Pancreas (tissue), 10 donors: ENCODE data around the gene SVOP. TPM values are rescaled to one million over a fixed set of nuclear protein-coding genes. Genes with fewer than 3 reads are reported as not detected.

Source experiments
- ATAC-seq, 4 donors: fragments of 200-7000 bp; cut with Tn5 transposase; one replicate each; pipeline versions ENCODE4 v1.8.0 to v1.9.1; 2020; ENCODE audit warnings: mild to moderate bottlenecking in 4 of 4, moderate library complexity in 4 of 4
- DNase-seq, 6 donors: peaks; one replicate each; pipeline ENCODE4 v3.0.0-alpha.2; 2020
- FAIRE-seq: peaks from 2 replicates; lab custom pipeline; 2012; peaks lifted over from hg19 to GRCh38; lab: Jason Lieb, UNC
- H3K27ac ChIP-seq, 4 donors: fragments of 200-600 bp; sonication (generic); 1 replicate in 3 of 4; 2 replicates in 1 of 4; pipeline versions ENCODE4 v1.5.0 to v1.8.0; 2020
- H3K27me3 ChIP-seq, 4 donors: fragments of 200-600 bp; one replicate each; pipeline ENCODE4 v1.8.0; 2021
- H3K36me3 ChIP-seq, 3 donors: fragments of 200-600 bp; sonication (generic) in 1 of 3; one replicate each; pipeline versions ENCODE4 v1.5.0 to v1.8.0; 2020 to 2021
- H3K4me1 ChIP-seq, 3 donors: fragments of 200-600 bp; one replicate each; pipeline ENCODE4 v1.8.0; 2021
- H3K4me3 ChIP-seq, 4 donors: fragments of 200-600 bp; sonication (generic) in 2 of 4; one replicate each; pipeline versions ENCODE4 v1.5.0 to v1.8.0; 2020 to 2021
- H3K9me3 ChIP-seq, 4 donors: fragments of 200-600 bp; one replicate each; pipeline ENCODE4 v1.8.0; 2021
- CTCF ChIP-seq, 4 donors: fragments of 200-600 bp; sonication (generic) in 3 of 4; IDR thresholded peaks; one replicate each; pipeline versions ENCODE4 v1.5.0 to v1.8.0; 2021; ENCODE audit warnings: antibody characterized with exemption in 4 of 4
- WGBS, 2 donors: extraction: QIAGEN DNeasy Blood & Tissue Kit; methylation state at CpG; one replicate each; pipeline ENCODE4 v1.1.7; 2013; 5-methylcytosine and 5-hydroxymethylcytosine counted together
- intact Hi-C, 3 donors: fragments of 100-400 bp; cut with DNase I; formaldehyde crosslinking; loops; one replicate each; pipeline versions ENCODE4 v1.11.1 to v1.14.2; 2022
- polyA plus RNA-seq, 2 donors: library from polyadenylated mRNA; stranded (reverse); fragments of 200-250 nt; gene quantifications; one replicate each; pipeline ENCODE4 v1.2.3, GENCODE V29; 2013
- total RNA-seq, 6 donors: library from RNA; stranded (reverse); fragmentation: NEBNext Ultra II Directional in 4 of 6; extraction: Animal tissue kit (Norgen Biotek cat#: 25700) in 4 of 6; gene quantifications; one replicate each; pipeline versions ENCODE4 v1.2.1 to v1.2.4, GENCODE V29; 2021 to 2023
- donor health status: healthy with polysubstance abuse.
- donor health status: DM: no; HTN: no; CAD: no; lungs with moderate emphysema.
- donor health status: DM: no; HTN: no; CAD: no.
- donor health status: control.
- donor health status: control.
- donor health status: Bipolar disorder and iron deficiency.
- donor health status: DM: yes; HTN: yes; CAD: no.
- donor health status: DM: no; HTN: no; CAD: no.
- donor health status: DM: no; HTN: no; CAD: no.
- donor health status: DM: yes; HTN: yes; CAD: no.

The SVOP gene
- total and polyA plus RNA-seq, 8 donors: 0.13 to 4.3 (median 0.88) TPM

- Histone ChIP-seq H3K27me3 (no peaks in the 10 kb centered on the region), H3K4me3 (no peak overlapping the region), H3K27ac (no peak overlapping the region), H3K36me3 (no peaks in the 10 kb centered on the region), H3K9me3 (no peaks in the 10 kb centered on the region), H3K4me1 (peaks cover 0 to 4% (median 0%) of the 10 kb centered on the region in 3 donors)
- WGBS, 2 donors: 85 to 88% methylated on average over 8 of the region's 8 CpGs
- FAIRE-seq (no peak), ATAC-seq (no peak), DNase-seq (no peak)
- TF ChIP-seq CTCF (IDR thresholded peaks at IDR 0.05): no peak
- intact Hi-C loops: no loop called here
Observed at GRCh38 chr12:108928695-108929094, 92.2 kb downstream of the SVOP start.

- FAIRE-seq (no peak), ATAC-seq (no peak), DNase-seq (no peak)
- no peaks in the 10 kb centered on the region for H3K4me1 ChIP-seq
- intact Hi-C loops: no loop called here
- no peaks in the 10 kb centered on the region for H3K36me3 ChIP-seq
- H3K4me3 ChIP-seq: no peak overlapping the region
- no peak for TF ChIP-seq CTCF (IDR thresholded peaks at IDR 0.05)
- no peak overlapping the region for H3K27ac ChIP-seq
- WGBS, 2 donors: 90 to 91% methylated on average over 3 of the region's 3 CpGs
- no peaks in the 10 kb centered on the region for H3K27me3 ChIP-seq
- no peaks in the 10 kb centered on the region for H3K9me3 ChIP-seq
Observed at GRCh38 chr12:108922918-108923317, 98.0 kb downstream of the SVOP start.

GRCh38 chr12:108921946-108922345, 98.9 kb downstream of the SVOP start:
- TF ChIP-seq CTCF (IDR thresholded peaks at IDR 0.05): no peak
- Histone ChIP-seq H3K36me3 (no peaks in the 10 kb centered on the region), H3K4me1 (no peaks in the 10 kb centered on the region), H3K9me3 (no peaks in the 10 kb centered on the region), H3K4me3 (no peak overlapping the region), H3K27ac (no peak overlapping the region), H3K27me3 (no peaks in the 10 kb centered on the region)
- 42 to 50% methylated on average over 3 of the region's 3 CpGs for WGBS, 2 donors
- intact Hi-C loops: no loop called here
- no peak for ATAC-seq
- FAIRE-seq: no peak
- no peak for DNase-seq

GRCh38 chr12:108918960-108919642, 101.8 kb downstream of the SVOP start:
- Histone ChIP-seq H3K27ac (no peak overlapping the region), H3K36me3 (no peaks in the 10 kb centered on the region), H3K27me3 (no peaks in the 10 kb centered on the region), H3K4me1 (no peaks in the 10 kb centered on the region), H3K4me3 (no peak overlapping the region), H3K9me3 (no peaks in the 10 kb centered on the region)
- intact Hi-C loops: no loop called here
- no peak for TF ChIP-seq CTCF (IDR thresholded peaks at IDR 0.05)
- DNase-seq: no peak
- 80 to 92% methylated on average over 3 of the region's 3 CpGs for whole genome bisulfite sequencing, 2 donors
- ATAC-seq: no peak
- FAIRE-seq: no peak

GRCh38 chr12:108918206-108918605, 102.7 kb downstream of the SVOP start:
- Histone ChIP-seq H3K4me3 (no peak overlapping the region), H3K27me3 (no peaks in the 10 kb centered on the region), H3K27ac (no peak overlapping the region), H3K9me3 (no peaks in the 10 kb centered on the region), H3K36me3 (no peaks in the 10 kb centered on the region), H3K4me1 (no peaks in the 10 kb centered on the region)
- FAIRE-seq: no peak
- WGBS, 2 donors: 46 to 49% methylated on average over 2 of the region's 2 CpGs
- no peak for ATAC-seq
- DNase-seq: no peak
- intact Hi-C loops: no loop called here
- no peak for TF ChIP-seq CTCF (IDR thresholded peaks at IDR 0.05)
